Stimulated activated CD8-positive, alpha-beta memory T cell treated with anti-CD3 and anti-CD28 coated beads, Interleukin-12 subunit alpha, Interleukin-12 subunit beta, amount 100 ng/mL, for 24 hours (primary cell): ENCODE measurements around the gene SLC2A1.
A peak's percentile ranks its signal among the peaks of the same experiment; 100 is the strongest.

Experiments
- DNase-seq: peaks from one replicate; pipeline ENCODE4 v3.0.0-alpha.2; 2020; ENCODE audit errors: extremely low read depth

Gene SLC2A1

DNA sequence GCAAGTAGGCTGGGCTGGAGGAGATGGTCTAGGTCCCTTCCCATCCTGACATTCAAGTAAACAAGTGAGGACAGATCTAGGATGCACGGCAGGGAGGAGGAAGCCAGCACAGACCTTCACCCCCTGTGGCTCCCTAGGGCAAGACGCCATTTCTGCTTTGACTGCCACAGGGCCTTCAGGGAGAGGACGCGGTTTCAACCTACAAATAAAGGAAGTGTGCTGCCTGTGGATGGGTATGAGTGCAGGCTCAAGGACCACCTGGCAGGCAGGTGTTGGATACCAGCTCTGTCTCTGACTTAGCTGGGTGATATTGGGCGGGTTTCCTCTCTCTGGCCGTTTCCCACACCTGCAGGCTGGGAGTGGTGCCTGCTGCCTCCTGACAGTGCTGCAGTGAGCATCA is 16.2 kb downstream of the SLC2A1 start:
- DNase-seq, result no peak

GRCh38 chr1:42941640-42942330 is 16.9 kb downstream of the SLC2A1 start:
- DNase-seq, result no peak

DNA sequence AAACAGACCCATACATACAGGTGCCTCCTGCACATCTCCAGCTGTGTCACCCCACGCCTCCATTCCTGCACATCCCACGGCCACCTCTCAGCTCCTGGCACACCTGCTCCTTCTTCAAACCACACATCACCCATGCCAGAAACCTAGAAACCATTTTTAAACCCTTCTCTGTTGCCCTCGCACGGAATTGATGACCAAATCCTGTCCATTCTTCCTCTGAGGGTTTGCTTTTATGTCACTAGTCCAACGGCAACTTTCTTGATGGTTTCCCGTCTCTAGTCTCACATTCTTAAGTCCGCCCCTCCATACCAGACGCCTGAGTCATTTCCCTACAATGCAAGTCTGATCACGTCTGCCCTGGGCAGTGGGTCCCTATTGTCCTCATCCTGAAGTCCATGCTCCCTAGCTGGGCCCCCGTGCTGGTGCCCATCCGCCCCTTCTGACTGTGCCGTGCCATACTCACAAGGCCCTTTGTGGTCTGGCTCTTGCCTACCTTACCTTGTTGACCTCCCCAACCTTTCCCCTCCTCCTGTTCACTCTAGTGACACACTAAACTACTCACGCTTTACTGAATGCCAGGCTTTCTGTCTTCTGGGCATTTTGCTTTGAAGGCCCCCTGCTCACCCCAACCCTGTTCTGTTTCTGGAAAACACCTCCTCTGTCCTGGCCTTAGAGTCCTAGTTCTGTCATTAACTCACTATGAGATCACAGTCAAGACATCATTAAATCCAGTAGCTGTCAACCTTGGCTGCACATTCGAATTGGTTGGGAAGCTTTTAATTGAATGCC is 17.6 kb downstream of the SLC2A1 start:
- no peak for DNase-seq

DNA sequence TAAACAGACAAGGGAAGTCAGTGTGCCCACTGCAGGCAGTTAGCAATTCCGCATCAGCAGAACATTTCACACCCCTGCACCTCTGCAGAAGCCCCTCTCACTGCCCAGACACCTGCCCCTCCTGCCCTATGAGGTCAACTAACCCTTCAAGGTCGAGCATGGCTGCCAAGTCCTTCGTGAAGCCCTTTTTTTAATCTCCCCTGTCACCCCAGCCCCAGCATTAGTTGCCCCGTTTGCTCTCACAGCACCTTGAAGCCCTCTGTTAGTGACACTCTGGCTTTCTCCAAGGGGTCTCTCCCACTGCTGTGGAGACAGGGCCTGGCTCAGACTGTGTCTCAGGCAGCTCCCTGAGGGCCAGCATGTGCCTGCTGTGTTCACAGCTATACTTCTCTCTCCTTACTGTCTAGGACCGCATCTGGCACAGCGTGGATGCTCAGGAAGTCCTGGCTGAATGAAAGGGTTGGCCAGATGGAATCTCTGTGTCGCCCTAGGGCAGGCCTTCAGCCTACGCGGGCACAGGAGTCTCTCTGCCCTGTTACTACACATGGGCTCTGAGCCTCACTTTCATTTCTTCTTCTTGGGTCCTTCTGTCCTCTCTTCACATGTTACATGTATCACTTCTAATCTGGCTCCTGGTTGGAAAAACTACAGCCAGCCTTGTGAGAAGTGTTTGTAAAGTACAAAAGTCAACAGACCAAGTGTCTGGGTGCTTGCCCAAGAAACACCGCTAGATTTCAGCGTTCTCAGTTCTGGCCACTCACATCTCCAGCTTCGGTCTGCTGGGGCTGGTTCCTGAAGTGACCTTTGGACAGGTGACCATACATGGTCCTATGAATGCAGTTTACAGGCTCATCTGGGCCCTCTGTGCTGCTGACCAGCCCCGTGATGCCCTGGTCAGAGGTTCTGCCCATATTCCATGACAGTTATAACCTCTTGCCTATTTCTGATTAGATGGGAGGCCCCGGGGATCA is 19.7 kb downstream of the SLC2A1 start:
- no peak for DNase-seq

DNA sequence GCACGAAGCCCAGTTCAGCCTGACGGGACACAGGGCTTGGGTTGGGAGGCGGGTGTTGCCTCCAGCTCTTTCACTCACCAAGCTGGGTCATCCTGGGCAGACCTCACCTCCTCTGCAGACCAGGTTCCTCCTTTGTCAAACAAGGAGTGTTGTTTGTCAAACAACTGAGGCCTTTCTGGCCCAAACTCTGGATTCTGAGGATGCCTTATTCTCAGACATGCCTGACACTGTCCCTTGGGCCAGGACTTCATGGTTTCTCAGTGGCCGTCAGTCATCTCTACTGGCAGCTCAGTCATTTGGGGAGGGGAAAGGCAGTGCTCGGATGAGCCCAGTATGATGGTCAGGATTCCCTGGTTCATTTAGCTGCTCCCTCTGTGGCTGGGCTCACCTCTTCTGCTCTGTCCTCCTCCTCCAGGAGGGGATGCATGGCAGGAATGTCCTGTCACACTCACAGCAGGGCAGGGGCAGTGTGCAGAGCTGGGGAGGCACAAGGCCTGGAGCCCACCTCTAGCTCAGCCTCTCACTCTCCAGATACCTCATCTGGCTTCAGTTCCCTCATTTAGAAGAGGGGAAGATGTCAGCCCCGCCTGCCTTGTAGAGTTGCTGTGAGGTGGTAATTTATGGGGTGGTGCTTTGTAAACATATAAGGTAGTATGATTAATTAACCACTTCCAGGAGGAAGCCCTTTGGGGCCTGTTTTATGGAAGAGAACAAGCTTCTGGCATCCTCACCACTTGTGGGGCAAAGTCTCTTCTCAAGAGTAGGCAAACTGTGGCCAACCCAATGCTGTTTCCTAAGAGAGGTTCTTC is 20.6 kb downstream of the SLC2A1 start:
- no peak for DNase-seq

GRCh38 chr1:42937141-42937696 is 21.4 kb downstream of the SLC2A1 start:
- DNase-seq, result no peak

- DNase-seq, result no peak
Measured at GRCh38 chr1:42936309-42937078, 22.2 kb downstream of the SLC2A1 start.

- no peak for DNase-seq
Measured at GRCh38 chr1:42935971-42936308, 22.7 kb downstream of the SLC2A1 start.

DNA sequence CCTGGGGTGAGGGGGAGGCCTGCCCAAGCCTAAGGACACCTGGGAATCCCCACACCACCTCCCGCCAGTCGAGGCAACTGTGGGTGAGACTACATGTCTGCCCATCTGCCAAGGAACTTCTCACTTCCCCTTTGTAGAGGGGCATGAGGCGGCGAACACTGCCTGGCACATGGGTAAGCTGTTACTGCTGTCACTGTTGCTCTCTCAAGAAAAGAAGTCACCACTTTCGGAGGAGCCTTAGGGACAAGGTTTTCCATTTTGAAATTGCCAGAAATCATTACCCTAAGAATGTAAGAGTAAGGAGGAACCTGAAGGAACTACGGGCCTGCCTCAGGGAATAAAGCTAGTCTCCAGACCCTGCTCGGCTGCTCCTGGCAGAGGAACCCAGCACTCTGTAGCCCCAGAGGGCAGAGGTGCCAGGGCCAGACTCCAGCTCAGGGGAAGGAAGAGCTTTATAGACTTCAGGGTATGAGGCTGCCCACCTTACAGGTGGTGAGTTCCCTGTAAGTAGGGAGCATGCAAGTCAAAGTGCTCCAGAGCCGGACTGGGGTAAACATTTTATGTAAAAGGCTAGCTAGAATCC is 23.3 kb downstream of the SLC2A1 start:
- no peak for DNase-seq

GRCh38 chr1:42934541-42935312 is 23.9 kb downstream of the SLC2A1 start:
- no peak for DNase-seq

GRCh38 chr1:42933610-42934491 is 24.8 kb downstream of the SLC2A1 start:
- no peak for DNase-seq

- DNase-seq, result no peak
Measured at GRCh38 chr1:42933060-42933586, 25.5 kb downstream of the SLC2A1 start.

- DNase-seq, result no peak
Measured at GRCh38 chr1:42932442-42932941, 26.2 kb downstream of the SLC2A1 start.

DNA sequence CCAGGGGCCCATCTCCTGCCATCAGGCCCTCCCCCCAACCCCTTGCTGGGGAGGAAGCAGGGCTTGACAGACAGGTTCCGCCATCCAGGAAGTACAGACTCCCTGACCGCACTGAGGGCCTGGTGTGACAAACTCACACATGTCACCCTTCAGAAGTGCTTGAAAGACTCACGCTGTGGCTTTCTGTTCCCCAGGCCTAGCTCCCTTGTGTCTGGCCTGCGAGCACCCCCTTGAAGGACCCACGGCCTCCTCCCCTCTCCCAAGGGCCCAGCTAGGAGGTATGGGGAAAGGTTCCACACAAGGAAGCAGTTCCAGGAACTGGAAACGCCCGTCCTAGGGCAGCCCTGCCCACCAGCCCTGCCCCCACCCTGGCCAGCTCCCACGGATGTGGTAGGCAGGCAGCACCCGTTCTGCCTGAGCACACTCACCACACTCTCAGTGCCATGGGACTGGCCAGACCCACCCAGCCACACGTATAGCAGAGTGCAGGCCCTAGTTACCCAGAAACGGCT is 26.7 kb downstream of the SLC2A1 start:
- DNase-seq, result peak; percentile 45

- no peak for DNase-seq
Measured at GRCh38 chr1:42931108-42931539, 27.5 kb downstream of the SLC2A1 start.

DNA sequence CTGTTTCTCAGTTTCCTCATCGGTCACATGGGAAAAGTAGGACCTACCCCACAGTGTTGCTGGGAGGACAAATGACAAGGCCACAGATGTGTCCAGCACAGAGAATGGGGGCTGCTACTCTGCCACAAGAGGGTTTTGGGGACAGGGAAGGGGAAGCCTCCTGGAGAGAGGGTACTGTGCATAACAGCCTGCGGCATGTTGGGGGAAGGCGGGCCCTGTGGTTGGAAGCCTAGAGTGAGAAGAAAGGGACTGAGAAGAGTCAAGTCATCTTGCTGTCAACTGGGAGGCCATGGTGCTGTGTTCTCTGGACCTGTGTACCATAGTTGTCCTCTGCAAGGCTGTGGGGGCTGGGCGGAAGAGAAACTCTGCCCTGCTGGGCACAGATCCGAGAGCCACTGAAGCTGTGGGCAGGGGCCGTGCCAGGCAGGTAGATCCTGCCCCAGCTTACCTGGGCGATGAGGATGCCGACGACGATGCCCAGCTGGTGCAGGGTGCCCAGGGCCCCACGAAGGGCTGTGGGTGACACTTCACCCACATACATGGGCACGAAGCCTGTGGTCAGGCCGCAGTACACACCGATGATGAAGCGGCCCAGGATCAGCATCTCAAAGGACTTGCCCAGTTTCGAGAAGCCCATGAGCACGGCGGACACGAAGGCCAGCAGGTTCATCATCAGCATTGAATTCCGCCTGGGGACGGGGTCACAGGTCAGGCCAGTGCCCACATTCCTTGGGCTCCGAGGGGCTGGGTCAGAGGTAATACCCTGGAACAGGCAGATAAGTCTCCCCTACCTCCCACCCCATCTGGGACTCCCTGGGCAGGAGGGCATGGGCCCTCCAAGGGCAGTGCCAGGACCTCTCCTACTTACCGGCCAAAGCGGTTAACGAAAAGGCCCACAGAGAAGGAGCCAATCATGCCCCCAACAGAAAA is 28.2 kb downstream of the SLC2A1 start:
- no peak for DNase-seq
